Endodermal cell (in vitro differentiated cells): Measurements from ENCODE around the gene DYNLT2B. TPM values are rescaled to one million over a fixed set of nuclear protein-coding genes. Genes with fewer than 3 reads are reported as not detected.

ENCODE experiments used
- DNase-seq: peaks from one replicate; pipeline ENCODE4 v3.0.0-alpha.2; 2017
- H3K27ac ChIP-seq: 2 replicates; pipeline ENCODE4 v1.5.1; 2013; ENCODE audit warnings: mild to moderate bottlenecking, low read depth, low read length, moderate library complexity
- H3K27me3 ChIP-seq: 2 replicates; pipeline ENCODE4 v1.6.1; 2013; ENCODE audit warnings: mild to moderate bottlenecking, low read length, moderate library complexity; ENCODE audit not compliant: insufficient read depth, control insufficient read depth, poor library complexity, severe bottlenecking
- H3K36me3 ChIP-seq: 2 replicates; pipeline ENCODE4 v1.7.0; 2013; ENCODE audit warnings: mild to moderate bottlenecking, low read length, moderate library complexity; ENCODE audit not compliant: control insufficient read depth, insufficient read depth
- H3K4me1 ChIP-seq: one replicate; pipeline ENCODE4 v1.7.0; 2013; ENCODE audit warnings: low read length; ENCODE audit not compliant: control insufficient read depth, insufficient read depth
- H3K4me3 ChIP-seq: 2 replicates; pipeline ENCODE4 v1.5.1; 2013; ENCODE audit warnings: mild to moderate bottlenecking, low read length, moderate library complexity
- H3K9ac ChIP-seq: 2 replicates; pipeline ENCODE4 v1.6.1; 2013; ENCODE audit warnings: mild to moderate bottlenecking, low read length, moderate library complexity; ENCODE audit not compliant: poor library complexity, severe bottlenecking; ENCODE audit errors: extremely low read depth
- H3K9me3 ChIP-seq: 2 replicates; pipeline ENCODE4 v1.6.1; 2013; ENCODE audit warnings: mild to moderate bottlenecking, low read length, moderate library complexity; ENCODE audit not compliant: control insufficient read depth
- H3K27ac Mint-ChIP-seq: 2 replicates; pipeline ENCODE4 v1.8.0; 2020; ENCODE audit warnings: mixed read lengths
- H3K27me3 Mint-ChIP-seq: 2 replicates; pipeline ENCODE4 v1.8.0; 2021; ENCODE audit warnings: mild to moderate bottlenecking, mixed read lengths; ENCODE audit not compliant: insufficient read depth
- H3K36me3 Mint-ChIP-seq: 2 replicates; pipeline ENCODE4 v1.8.0; 2020; ENCODE audit warnings: low read depth, mixed read lengths
- H3K4me1 Mint-ChIP-seq: 2 replicates; pipeline ENCODE4 v1.8.0; 2020; ENCODE audit warnings: mixed read lengths
- H3K4me3 Mint-ChIP-seq: 2 replicates; pipeline ENCODE4 v1.8.0; 2020; ENCODE audit warnings: mild to moderate bottlenecking, moderate library complexity, mixed read lengths
- H3K9me3 Mint-ChIP-seq: 2 replicates; pipeline ENCODE4 v1.8.0; 2020; ENCODE audit warnings: mild to moderate bottlenecking, mixed read lengths
- WGBS, 2 experiments: methylation state at CpG; one replicate each; pipeline versions ENCODE4 v1.1.5 to v1.1.7; 2013; ENCODE audit warnings: missing lambda C conversion rate in 2 of 2, mixed read lengths in 1 of 2; ENCODE audit not compliant: insufficient coverage in 1 of 2, insufficient read length in 1 of 2; 5-methylcytosine and 5-hydroxymethylcytosine counted together
- total RNA-seq, 2 donors: library from RNA; stranded (reverse); fragmentation: NEBNext Ultra II Directional in 1 of 2; extraction: Animal tissue kit (Norgen Biotek cat#: 25700) in 1 of 2; gene quantifications; 2 replicates in 1 of 2; 3 replicates in 1 of 2; pipeline ENCODE4 v1.2.1, GENCODE V29; 2021
- TF ChIP-seq, protein P1 (sequence below): fragments of 200-600 bp; sonication (generic); conservative IDR thresholded peaks from 2 replicates; pipeline ENCODE4 v1.5.0; 2021; ENCODE audit warnings: antibody characterized with exemption, mild to moderate bottlenecking

DYNLT2B gene
- total RNA-seq, 2 donors from 2014 or later = 22.6 to 45.5 TPM

DNA sequence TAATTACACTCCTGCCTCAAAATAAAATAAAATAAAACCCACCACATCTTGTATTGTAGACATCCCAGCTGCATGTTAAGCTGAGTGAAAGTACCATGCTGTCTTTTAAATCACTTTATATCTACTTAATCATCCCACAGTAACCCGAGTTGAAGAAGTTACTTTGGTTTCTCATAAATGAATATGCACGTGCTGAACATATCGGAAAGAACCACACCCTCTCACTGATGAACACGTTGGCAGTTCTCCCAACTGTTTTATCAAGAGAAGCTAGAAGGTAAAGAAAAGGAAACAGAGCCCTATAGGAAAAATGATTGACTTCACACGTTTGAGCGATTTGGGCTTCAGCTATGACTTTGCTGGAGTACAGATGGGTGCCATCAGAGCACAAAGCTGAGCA is 36.1 kb upstream of the DYNLT2B start:
- DNase-seq = no peak
- Histone ChIP-seq H3K4me1 (no peaks in the 10 kb centered on the region), H3K9me3 (no peaks in the 10 kb centered on the region), H3K36me3 (peaks cover 76% of the 10 kb centered on the region), H3K27me3 (no peaks in the 10 kb centered on the region), H3K4me3 (no peak overlapping the region), H3K27ac (no peak overlapping the region), H3K9ac (no peak overlapping the region)
- Mint-ChIP-seq H3K4me1 (no peaks in the 10 kb centered on the region), H3K9me3 (no peaks in the 10 kb centered on the region), H3K4me3 (no peak overlapping the region), H3K36me3 (peaks cover 56% of the 10 kb centered on the region), H3K27me3 (no peaks in the 10 kb centered on the region), H3K27ac (no peak overlapping the region)
- TF ChIP-seq, protein P1, sequence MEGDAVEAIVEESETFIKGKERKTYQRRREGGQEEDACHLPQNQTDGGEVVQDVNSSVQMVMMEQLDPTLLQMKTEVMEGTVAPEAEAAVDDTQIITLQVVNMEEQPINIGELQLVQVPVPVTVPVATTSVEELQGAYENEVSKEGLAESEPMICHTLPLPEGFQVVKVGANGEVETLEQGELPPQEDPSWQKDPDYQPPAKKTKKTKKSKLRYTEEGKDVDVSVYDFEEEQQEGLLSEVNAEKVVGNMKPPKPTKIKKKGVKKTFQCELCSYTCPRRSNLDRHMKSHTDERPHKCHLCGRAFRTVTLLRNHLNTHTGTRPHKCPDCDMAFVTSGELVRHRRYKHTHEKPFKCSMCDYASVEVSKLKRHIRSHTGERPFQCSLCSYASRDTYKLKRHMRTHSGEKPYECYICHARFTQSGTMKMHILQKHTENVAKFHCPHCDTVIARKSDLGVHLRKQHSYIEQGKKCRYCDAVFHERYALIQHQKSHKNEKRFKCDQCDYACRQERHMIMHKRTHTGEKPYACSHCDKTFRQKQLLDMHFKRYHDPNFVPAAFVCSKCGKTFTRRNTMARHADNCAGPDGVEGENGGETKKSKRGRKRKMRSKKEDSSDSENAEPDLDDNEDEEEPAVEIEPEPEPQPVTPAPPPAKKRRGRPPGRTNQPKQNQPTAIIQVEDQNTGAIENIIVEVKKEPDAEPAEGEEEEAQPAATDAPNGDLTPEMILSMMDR = no peak
- 95 to 96% methylated on average over 4 to 6 of the region's 6 CpGs for WGBS, 2 experiments

- H3K36me3 Mint-ChIP-seq = peaks cover 60% of the 10 kb centered on the region
- H3K27ac Mint-ChIP-seq = no peak overlapping the region
These were observed 33.5 kb upstream of the DYNLT2B start for GRCh38 chr3:196351541-196351940.

DNA sequence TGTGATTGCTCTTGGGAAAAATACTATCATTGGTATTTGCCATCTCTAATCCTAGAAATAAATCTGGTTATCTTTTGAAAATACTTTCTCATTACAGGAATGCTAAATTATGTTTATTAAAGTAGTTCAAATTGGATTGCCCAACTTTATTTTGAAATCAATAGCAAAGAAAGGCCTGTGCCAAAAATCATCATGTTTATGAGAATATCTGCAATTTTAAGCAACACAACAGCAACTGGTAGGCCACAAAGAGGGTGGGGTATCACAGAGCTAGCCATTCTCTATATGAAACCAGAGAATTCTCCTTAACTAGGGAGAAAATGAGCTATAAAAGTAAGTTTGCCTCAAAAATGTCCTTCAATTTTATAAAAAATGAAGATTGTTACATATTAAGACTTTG is 32.0 kb upstream of the DYNLT2B start:
- Histone ChIP-seq H3K9me3 (no peaks in the 10 kb centered on the region), H3K27ac (no peak overlapping the region), H3K27me3 (no peaks in the 10 kb centered on the region), H3K9ac (no peak overlapping the region), H3K36me3 (peaks cover 45% of the 10 kb centered on the region), H3K4me1 (no peaks in the 10 kb centered on the region), H3K4me3 (no peak overlapping the region)
- Mint-ChIP-seq H3K4me3 (no peak overlapping the region), H3K9me3 (no peaks in the 10 kb centered on the region), H3K27me3 (no peaks in the 10 kb centered on the region), H3K27ac (no peak overlapping the region), H3K4me1 (no peaks in the 10 kb centered on the region), H3K36me3 (peaks cover 55% of the 10 kb centered on the region)
- no peak for DNase-seq
- TF ChIP-seq, protein P1 = no peak

More at GRCh38 chr3:196351541-196351940, 33.5 kb upstream of the DYNLT2B start:
- Mint-ChIP-seq H3K4me1 (no peaks in the 10 kb centered on the region), H3K27me3 (no peaks in the 10 kb centered on the region), H3K4me3 (no peak overlapping the region), H3K9me3 (no peaks in the 10 kb centered on the region)
- Histone ChIP-seq H3K9me3 (no peaks in the 10 kb centered on the region), H3K27ac (no peak overlapping the region), H3K9ac (no peak overlapping the region), H3K27me3 (no peaks in the 10 kb centered on the region), H3K4me1 (no peaks in the 10 kb centered on the region), H3K36me3 (peaks cover 60% of the 10 kb centered on the region), H3K4me3 (no peak overlapping the region)
- TF ChIP-seq, protein P1 = no peak
- 79 to 80% methylated on average over 5 to 6 of the region's 6 CpGs for WGBS, 2 experiments
- DNase-seq = no peak
